Adipose tissue (tissue), 3 donors: ENCODE data around the gene MCC. TPM values are rescaled to one million over a fixed set of nuclear protein-coding genes. Genes with fewer than 3 reads are reported as not detected.

Experiments
- H3K27ac ChIP-seq: one replicate; pipeline ENCODE4 v1.5.1; 2013; ENCODE audit warnings: low read depth, low read length
- WGBS, 3 donors: extraction: QIAGEN DNeasy Blood & Tissue Kit; methylation state at CpG; one replicate each; pipeline ENCODE4 v1.1.7; 2013; 5-methylcytosine and 5-hydroxymethylcytosine counted together
- polyA plus RNA-seq, 3 donors: library from polyadenylated mRNA; stranded (reverse); fragments of 200-250 nt; gene quantifications; one replicate each; pipeline ENCODE4 v1.2.3, GENCODE V29; 2013
- donor health status: healthy with polysubstance abuse.
- donor health status: Bipolar disorder and iron deficiency.
- donor health status: healthy.

The MCC gene
- polyA plus RNA-seq, 3 donors, result 2.2 to 8.0 (median 8.0) TPM

GRCh38 chr5:113002423-113002822 is 485.8 kb downstream of the MCC start:
- WGBS, 3 donors, result 89 to 97% (median 97%) methylated on average over 5 of the region's 5 CpGs
- no peak overlapping the region for H3K27ac ChIP-seq

GRCh38 chr5:113000466-113000865 is 487.8 kb downstream of the MCC start:
- 85 to 89% (median 89%) methylated on average over 2 of the region's 2 CpGs for WGBS, 3 donors
- no peak overlapping the region for H3K27ac ChIP-seq

GRCh38 chr5:112998296-112998695 is 490.0 kb downstream of the MCC start:
- 91 to 93% (median 93%) methylated on average over 4 of the region's 4 CpGs for WGBS, 3 donors
- H3K27ac ChIP-seq, result no peak overlapping the region

GRCh38 chr5:112996830-112997374 is 491.4 kb downstream of the MCC start:
- H3K27ac ChIP-seq, result no peak overlapping the region
- 87 to 89% (median 89%) methylated on average over 4 of the region's 4 CpGs for WGBS, 3 donors

- 19 to 26% (median 20%) methylated on average over 7 of the region's 7 CpGs for WGBS, 3 donors
- H3K27ac ChIP-seq, result no peak overlapping the region
Observed at GRCh38 chr5:112995764-112996618, 492.3 kb downstream of the MCC start.

- WGBS, 3 donors, result 90 to 95% (median 95%) methylated on average over 4 of the region's 4 CpGs
- H3K27ac ChIP-seq, result no peak overlapping the region
Observed at GRCh38 chr5:112986224-112986623, 502.0 kb downstream of the MCC start.

GRCh38 chr5:112983363-112983762 is 504.9 kb downstream of the MCC start:
- 89 to 93% (median 92%) methylated on average over 2 of the region's 2 CpGs for WGBS, 3 donors
- no peak overlapping the region for H3K27ac ChIP-seq

- H3K27ac ChIP-seq, result no peak overlapping the region
- 58 to 86% (median 84%) methylated on average over 3 of the region's 3 CpGs for WGBS, 3 donors
Observed at GRCh38 chr5:112979723-112980122, 508.5 kb downstream of the MCC start.

GRCh38 chr5:112978836-112979235 is 509.4 kb downstream of the MCC start:
- no peak overlapping the region for H3K27ac ChIP-seq
- WGBS, 3 donors, result 6 to 35% (median 21%) methylated on average over 2 of the region's 2 CpGs

- 1% methylated on average over 16 of the region's 16 CpGs for WGBS, 3 donors
- H3K27ac ChIP-seq, result peak overlapping the region; percentile 71
Observed at GRCh38 chr5:112977440-112977861, 510.8 kb downstream of the MCC start.

GRCh38 chr5:112976432-112977309 is 511.6 kb downstream of the MCC start, which contains the start of gene DCP2:
DCP2 (plus strand) TSS chr5:112976798; CDS start chr5:112976934, 136 bp downstream.
- WGBS, 3 donors, result 0% methylated on average over 73 to 75 of the region's 75 CpGs
- H3K27ac ChIP-seq, result peak within 1 kb of the TSS; percentile 71

- 26 to 34% (median 29%) methylated on average over 11 of the region's 11 CpGs for whole genome bisulfite sequencing, 3 donors
- no peak overlapping the region for H3K27ac ChIP-seq
Observed at GRCh38 chr5:112975721-112976431, 512.4 kb downstream of the MCC start.

- 78 to 80% (median 79%) methylated on average over 1 of the region's 1 CpG for WGBS, 3 donors
- no peak overlapping the region for H3K27ac ChIP-seq
Observed at GRCh38 chr5:112974901-112975300, 513.4 kb downstream of the MCC start.

- WGBS, 3 donors, result 67 to 93% (median 87%) methylated on average over 1 of the region's 1 CpG
- no peak overlapping the region for H3K27ac ChIP-seq
Observed at GRCh38 chr5:112973904-112974303, 514.3 kb downstream of the MCC start.

- H3K27ac ChIP-seq, result no peak overlapping the region
- 45 to 86% (median 82%) methylated on average over 1 of the region's 1 CpG for WGBS, 3 donors
Observed at GRCh38 chr5:112973036-112973435, 515.2 kb downstream of the MCC start.
